Endothelial cell of umbilical vein (primary cell): Measurements from ENCODE around the gene CSNK1E. TPM values are rescaled to one million over a fixed set of nuclear protein-coding genes. Genes with fewer than 3 reads are reported as not detected.

Source experiments
- BruUV-seq: library from RNA; stranded (reverse); fragments of 400-500 nt; replicated peaks from 2 replicates; lab custom pipeline; 2021; lab: Mats Ljungman, UMichigan
- CTCF ChIA-PET: fragments of 300-600, 350-600 bp; sonication (Branson Sonifier 250); formaldehyde crosslinking; loops from one replicate; lab custom pipeline; 2021; ENCODE audit warnings: antibody characterized with exemption, inconsistent platforms; lab: Charles Lee
- POLR2A ChIA-PET: fragments of 300-600, 350-600 bp; sonication (Branson Sonifier 250); formaldehyde crosslinking; loops from one replicate; lab custom pipeline; 2021; ENCODE audit warnings: antibody characterized with exemption, inconsistent platforms; lab: Charles Lee
- DNase-seq: peaks from one replicate; pipeline ENCODE4 v3.0.0-alpha.2; 2011; ENCODE audit warnings: low read depth, low spot score
- FAIRE-seq: peaks from 2 replicates; lab custom pipeline; 2011; peaks lifted over from hg19 to GRCh38; lab: Jason Lieb, UNC
- H2AFZ ChIP-seq: 2 replicates; pipeline ENCODE4 v1.6.0; 2012; ENCODE audit warnings: low read depth, low read length, control low read depth, inconsistent platforms
- H3K27ac ChIP-seq: 2 replicates; pipeline ENCODE4 v1.5.1; 2011; ENCODE audit warnings: low read depth, mild to moderate bottlenecking, control low read depth, low read length, moderate library complexity; ENCODE audit not compliant: insufficient read depth
- H3K27me3 ChIP-seq, 2 experiments: 2 replicates each; pipeline versions ENCODE4 v1.6.0 to v1.6.1; 2011; ENCODE audit warnings: low read length in 2 of 2, mixed read lengths in 1 of 2; ENCODE audit not compliant: control insufficient read depth in 2 of 2, insufficient read depth in 2 of 2
- H3K36me3 ChIP-seq, 2 experiments: 2 replicates in 1 of 2; 3 replicates in 1 of 2; pipeline ENCODE4 v1.5.1; 2011; ENCODE audit warnings: low read length in 2 of 2, mild to moderate bottlenecking in 1 of 2, moderate library complexity in 1 of 2; ENCODE audit not compliant: control insufficient read depth in 2 of 2, insufficient read depth in 2 of 2; ENCODE audit errors: extremely low read depth in 1 of 2
- H3K4me1 ChIP-seq: 3 replicates; pipeline ENCODE4 v1.5.1; 2011; ENCODE audit warnings: mild to moderate bottlenecking, low read length; ENCODE audit not compliant: control insufficient read depth, insufficient read depth; ENCODE audit errors: extremely low read depth
- H3K4me2 ChIP-seq: 2 replicates; pipeline ENCODE4 v1.6.1; 2011; ENCODE audit warnings: low read length, control low read depth, mixed read lengths; ENCODE audit not compliant: insufficient read depth
- H3K4me3 ChIP-seq, 3 experiments: fragments of 200-600 bp in 1 of 3; sonication (generic), shearing (Covaris generic) in 1 of 3; replicated peaks in 1 of 3; 2 replicates each; pipeline ENCODE4 v1.5.1; 2011 to 2016; ENCODE audit warnings: control low read depth in 3 of 3, low read length in 3 of 3, mild to moderate bottlenecking in 2 of 3, inconsistent platforms in 1 of 3, low read depth in 1 of 3, moderate library complexity in 1 of 3; ENCODE audit not compliant: insufficient read depth in 1 of 3
- H3K79me2 ChIP-seq: 2 replicates; pipeline ENCODE4 v1.6.0; 2012; ENCODE audit warnings: low read length, inconsistent platforms; ENCODE audit not compliant: control insufficient read depth, insufficient read depth
- H3K9ac ChIP-seq: replicated peaks from 2 replicates; pipeline ENCODE3; 2011; ENCODE audit warnings: low read length, control low read depth; ENCODE audit not compliant: insufficient read depth; ENCODE audit errors: extremely low read depth
- H3K9me1 ChIP-seq: replicated peaks from 3 replicates; pipeline ENCODE4 v1.6.0; 2011; ENCODE audit warnings: mild to moderate bottlenecking, low read length; ENCODE audit not compliant: control insufficient read depth, insufficient read depth; ENCODE audit errors: extremely low read depth
- H3K9me3 ChIP-seq: replicated peaks from 2 replicates; pipeline ENCODE4 v1.5.1; 2012; ENCODE audit warnings: low read length, inconsistent platforms; ENCODE audit not compliant: control insufficient read depth, insufficient read depth
- H4K20me1 ChIP-seq: replicated peaks from 2 replicates; pipeline ENCODE3; 2011; ENCODE audit warnings: mild to moderate bottlenecking, low read length; ENCODE audit not compliant: control insufficient read depth, insufficient read depth; ENCODE audit errors: extremely low read depth
- CTCF ChIP-seq, 2 donors: IDR thresholded peaks; 1 replicate in 1 of 2; 2 replicates in 1 of 2; pipeline ENCODE4 v1.5.1; 2011; ENCODE audit warnings: low read length in 2 of 2, mild to moderate bottlenecking in 2 of 2, moderate library complexity in 2 of 2, control low read depth in 1 of 2, inconsistent platforms in 1 of 2, low read depth in 1 of 2; ENCODE audit not compliant: insufficient read depth in 1 of 2; ENCODE audit errors: extremely low read depth in 1 of 2
- EZH2 ChIP-seq: IDR thresholded peaks from 2 replicates; pipeline ENCODE4 v1.6.1; 2012; ENCODE audit warnings: borderline replicate concordance, low read depth, mild to moderate bottlenecking, moderate library complexity, low read length, inconsistent platforms; ENCODE audit not compliant: severe bottlenecking
- FOS ChIP-seq: IDR thresholded peaks from 2 replicates; pipeline ENCODE4 v1.6.1; 2011; ENCODE audit warnings: mild to moderate bottlenecking, low read length, moderate library complexity, borderline replicate concordance; ENCODE audit not compliant: insufficient read depth
- GATA2 ChIP-seq: IDR thresholded peaks from 2 replicates; pipeline ENCODE4 v1.7.0; 2011; ENCODE audit warnings: low read depth, mild to moderate bottlenecking, moderate library complexity, mixed read lengths, low read length; ENCODE audit not compliant: insufficient read length, insufficient read depth
- JUN ChIP-seq: IDR thresholded peaks from 2 replicates; pipeline ENCODE4 v1.6.1; 2011; ENCODE audit warnings: borderline replicate concordance, low read depth; ENCODE audit not compliant: insufficient read length, insufficient read depth
- MAX ChIP-seq: IDR thresholded peaks from 2 replicates; pipeline ENCODE4 v1.6.1; 2011; ENCODE audit not compliant: insufficient read depth, insufficient read length
- MYC ChIP-seq: IDR thresholded peaks from one replicate; pipeline ENCODE4 v1.6.1; 2011; ENCODE audit warnings: mild to moderate bottlenecking, low read depth, low read length
- POLR2A ChIP-seq: IDR thresholded peaks from 2 replicates; pipeline ENCODE4 v1.6.1; 2012; ENCODE audit warnings: low read depth, mild to moderate bottlenecking, control low read depth, low read length
- POLR2AphosphoS5 ChIP-seq: IDR thresholded peaks from 2 replicates; pipeline ENCODE4 v1.6.1; 2012; ENCODE audit warnings: low read depth, mild to moderate bottlenecking, control low read depth, low read length, moderate library complexity; ENCODE audit not compliant: insufficient read depth
- dilution Hi-C: fragments of 300-500 bp; cut with MboI; formaldehyde crosslinking; loops from one replicate; pipeline ENCODE4 v1.15.0; 2019; ENCODE audit warnings: low sequenced_read_pairs; ENCODE audit not compliant: extremely low pct_ligation_motif_present
- intact Hi-C: fragments of 100-400 bp; cut with micrococcal nuclease; formaldehyde crosslinking; loops from one replicate; pipeline ENCODE4 v1.10.0; 2022
- polyA plus RNA-seq, 4 experiments: library from polyadenylated mRNA; depleted of rRNA in 3 of 4; stranded (reverse) in 3 of 4; unstranded in 1 of 4; fragments of >200 nt; gene quantifications; 2 replicates each; pipeline versions ENCODE4 v1.2.1 to v1.2.3, GENCODE V29; 2011 to 2012; ENCODE audit warnings: missing spikeins in 1 of 4
- total RNA-seq: library from RNA; stranded (reverse); gene quantifications from 2 replicates; pipeline ENCODE4 v1.2.3, GENCODE V29; 2021

CSNK1E gene
- total and polyA plus RNA-seq, 2 donors (not counting 3 experiments of a cell fraction or from before 2014, with no cell fraction given), result 259 to 262 TPM

GRCh38 chr22:38299770-38300102 is 17.5 kb downstream of the CSNK1E start:
- Histone ChIP-seq H3K27me3 (no peaks in the 10 kb centered on the region), H2AFZ (no peak overlapping the region), H3K9ac (no peak overlapping the region), H3K4me1 (no peaks in the 10 kb centered on the region), H3K4me2 (no peak overlapping the region), H3K36me3 (peaks cover 37 to 81% of the 10 kb centered on the region in 2 experiments), H3K9me1 (no peaks in the 10 kb centered on the region), H3K4me3 (no peak overlapping the region), H3K27ac (no peak overlapping the region), H4K20me1 (no peaks in the 10 kb centered on the region), H3K79me2 (peaks cover 45% of the 10 kb centered on the region), H3K9me3 (no peaks in the 10 kb centered on the region)
- ChIA-PET POLR2A (no interaction called here), CTCF (no interaction called here)
- BruUV-seq, result no TSS peak
- dilution Hi-C loops, result no loop called here
- FAIRE-seq, result no peak
- DNase-seq, result no peak
- TF ChIP-seq JUN (no peak), MYC (no peak), GATA2 (no peak), POLR2AphosphoS5 (no peak), CTCF (IDR thresholded peaks at IDR 0.05; ENCODE audit: extremely low read depth in 1 of 2, insufficient read depth in 1 of 2, low read depth in 1 of 2, low read length in 2 of 2) (no peak), POLR2A (no peak), MAX (no peak), EZH2 (no peak), FOS (no peak)
- intact Hi-C loops, result loop anchor here (10.0 kb wide), 1 partner anchor 245 kb away; the partner anchor contains the start of gene PICK1
